Left lung (tissue), 10 donors: Measurements from ENCODE around the gene SYNGR4. TPM values are rescaled to one million over a fixed set of nuclear protein-coding genes. Genes with fewer than 3 reads are reported as not detected.
A peak's percentile ranks its signal among the peaks of the same experiment; 100 is the strongest.

ENCODE experiments used
- ATAC-seq: fragments of 200-7000 bp; cut with Tn5 transposase; one replicate; pipeline ENCODE4 v1.9.1; 2020; ENCODE audit warnings: moderate library complexity
- DNase-seq, 4 donors: peaks; one replicate each; pipeline ENCODE4 v3.0.0-alpha.2; 2013 to 2020
- H3K27ac ChIP-seq, 2 donors: fragments of 200-600 bp; sonication (generic) in 1 of 2; one replicate each; pipeline versions ENCODE4 v1.5.0 to v1.8.0; 2020 to 2021
- H3K27me3 ChIP-seq, 2 donors: fragments of 200-600 bp; sonication (generic) in 1 of 2; one replicate each; pipeline versions ENCODE4 v1.5.0 to v1.8.0; 2020 to 2021
- H3K36me3 ChIP-seq, 2 donors: fragments of 200-600 bp; sonication (generic) in 1 of 2; one replicate each; pipeline versions ENCODE4 v1.5.0 to v1.8.0; 2020 to 2021
- H3K4me1 ChIP-seq, 2 donors: fragments of 200-600 bp; one replicate each; pipeline ENCODE4 v1.8.0; 2021
- H3K4me3 ChIP-seq, 2 donors: fragments of 200-600 bp; sonication (generic) in 1 of 2; one replicate each; pipeline versions ENCODE4 v1.5.0 to v1.8.0; 2020 to 2021; ENCODE audit warnings: mild to moderate bottlenecking in 1 of 2
- H3K9me3 ChIP-seq, 2 donors: fragments of 200-600 bp; sonication (generic) in 1 of 2; one replicate each; pipeline versions ENCODE4 v1.5.0 to v1.8.0; 2020 to 2021
- CTCF ChIP-seq, 2 donors: fragments of 200-600 bp; sonication (generic) in 1 of 2; IDR thresholded peaks; one replicate each; pipeline versions ENCODE4 v1.5.0 to v1.8.0; 2021; ENCODE audit warnings: antibody characterized with exemption in 2 of 2
- intact Hi-C, 2 donors: fragments of 100-400 bp; cut with DNase I; formaldehyde crosslinking; loops; one replicate each; pipeline versions ENCODE4 v1.11.2 to v1.14.2; 2022
- polyA plus RNA-seq, 6 donors: library from polyadenylated mRNA; unstranded; fragments of 120-200 nt; gene quantifications; one replicate each; pipeline ENCODE4 v1.2.1, GENCODE V29; 2013; ENCODE audit not compliant: insufficient read length in 6 of 6
- total RNA-seq, 2 donors: library from RNA; stranded (reverse); fragmentation: NEBNext Ultra II Directional; extraction: Animal tissue kit (Norgen Biotek cat#: 25700); gene quantifications; one replicate each; pipeline ENCODE4 v1.2.1, GENCODE V29; 2021
- donor health status: DM: no; HTN: yes; CAD: no.
- donor health status: DM: no; HTN: no; CAD: no.

The SYNGR4 gene
- total and polyA plus RNA-seq, 8 donors: 0.14 to 0.65 TPM; not detected in 6

- no peak overlapping the region for H3K4me3 ChIP-seq
- ATAC-seq (no peak), DNase-seq (peak in 1 of 4 donors; percentile 51)
- H3K9me3 ChIP-seq: no peaks in the 10 kb centered on the region
- intact Hi-C loops: no loop called here
- peaks cover 0 to 6% of the 10 kb centered on the region in 2 donors for H3K4me1 ChIP-seq
- no peak for TF ChIP-seq CTCF (IDR thresholded peaks at IDR 0.05)
- no peak overlapping the region for H3K27ac ChIP-seq
- no peaks in the 10 kb centered on the region for H3K36me3 ChIP-seq
- H3K27me3 ChIP-seq: peaks cover 0 to 58% of the 10 kb centered on the region in 2 donors
Measured at GRCh38 chr19:48417421-48417820, 53.3 kb downstream of the SYNGR4 start.

GRCh38 chr19:48418317-48419064, 54.3 kb downstream of the SYNGR4 start:
- Histone ChIP-seq H3K4me1 (peaks cover 0 to 6% of the 10 kb centered on the region in 2 donors), H3K27me3 (peaks cover 0 to 54% of the 10 kb centered on the region in 2 donors), H3K9me3 (no peaks in the 10 kb centered on the region), H3K4me3 (no peak overlapping the region), H3K36me3 (no peaks in the 10 kb centered on the region), H3K27ac (no peak overlapping the region)
- ATAC-seq (no peak), DNase-seq (peak in 1 of 4 donors; percentile 15)
- intact Hi-C loops: no loop called here
- TF ChIP-seq CTCF (IDR thresholded peaks at IDR 0.05): no peak

- intact Hi-C loops: no loop called here
- no peak overlapping the region for H3K27ac ChIP-seq
- ATAC-seq: peak; percentile 42
- H3K4me1 ChIP-seq: peaks cover 0 to 6% of the 10 kb centered on the region in 2 donors
- peak in 1 of 4 donors; percentile 74 for DNase-seq
- TF ChIP-seq CTCF (IDR thresholded peaks at IDR 0.05): no peak
- no peak overlapping the region for H3K4me3 ChIP-seq
- no peaks in the 10 kb centered on the region for H3K36me3 ChIP-seq
- H3K27me3 ChIP-seq: peaks cover 0 to 46% of the 10 kb centered on the region in 2 donors
- no peaks in the 10 kb centered on the region for H3K9me3 ChIP-seq
Measured at GRCh38 chr19:48419158-48419920, 55.2 kb downstream of the SYNGR4 start.

GRCh38 chr19:48421548-48421947, 57.4 kb downstream of the SYNGR4 start:
- no peak for TF ChIP-seq CTCF (IDR thresholded peaks at IDR 0.05)
- no peaks in the 10 kb centered on the region for H3K9me3 ChIP-seq
- H3K27me3 ChIP-seq: peaks cover 0 to 24% of the 10 kb centered on the region in 2 donors
- H3K36me3 ChIP-seq: no peaks in the 10 kb centered on the region
- no peak overlapping the region for H3K27ac ChIP-seq
- DNase-seq (peak in 1 of 4 donors; percentile 37), ATAC-seq (no peak)
- no peak overlapping the region for H3K4me3 ChIP-seq
- intact Hi-C loops: no loop called here
- peaks cover 0 to 11% of the 10 kb centered on the region in 2 donors for H3K4me1 ChIP-seq

GRCh38 chr19:48424694-48425219, 60.6 kb downstream of the SYNGR4 start:
- no peaks in the 10 kb centered on the region for H3K27me3 ChIP-seq
- TF ChIP-seq CTCF (IDR thresholded peaks at IDR 0.05): no peak
- no peak overlapping the region for H3K27ac ChIP-seq
- H3K4me1 ChIP-seq: peaks cover 0 to 11% of the 10 kb centered on the region in 2 donors
- ATAC-seq: peak; percentile 81
- no peak overlapping the region for H3K4me3 ChIP-seq
- peak in 2 of 4 donors; percentile 46 to 68 for DNase-seq
- intact Hi-C loops: no loop called here
- no peaks in the 10 kb centered on the region for H3K9me3 ChIP-seq
- no peaks in the 10 kb centered on the region for H3K36me3 ChIP-seq
